Embryonic facial prominence (tissue), 1 donor: ENCODE data around the gene KCNQ1.
A peak's percentile ranks its signal among the peaks of the same experiment; 100 is the strongest.

Experiments
- DNase-seq: peaks from one replicate; pipeline ENCODE4 v3.0.0-alpha.2; 2016; ENCODE audit errors: extremely low spot score

KCNQ1 gene

GRCh38 chr11:2696455-2696854 is 251.6 kb downstream of the KCNQ1 start:
- no peak for DNase-seq

- DNase-seq = no peak
Measured at GRCh38 chr11:2697866-2698265, 253.1 kb downstream of the KCNQ1 start.

- DNase-seq = no peak
Measured at GRCh38 chr11:2698386-2699184, 253.8 kb downstream of the KCNQ1 start.

GRCh38 chr11:2699185-2699530 is 254.3 kb downstream of the KCNQ1 start:
- no peak for DNase-seq

GRCh38 chr11:2699531-2700414 is 255.0 kb downstream of the KCNQ1 start, which contains the start of gene KCNQ1OT1:
Gene KCNQ1OT1 (minus strand): TSS chr11:2699994.
- DNase-seq = peak; percentile 80

- no peak for DNase-seq
Measured at GRCh38 chr11:2700415-2701211, 255.8 kb downstream of the KCNQ1 start.

GRCh38 chr11:2701230-2701629 is 256.4 kb downstream of the KCNQ1 start:
- DNase-seq = no peak

GRCh38 chr11:2701898-2702434 is 257.2 kb downstream of the KCNQ1 start:
- DNase-seq = no peak

GRCh38 chr11:2702771-2703362 is 258.1 kb downstream of the KCNQ1 start:
- no peak for DNase-seq

- DNase-seq = peak; percentile 47
Measured at GRCh38 chr11:2703363-2704141, 258.7 kb downstream of the KCNQ1 start.

- DNase-seq = no peak
Measured at GRCh38 chr11:2704356-2704755, 259.5 kb downstream of the KCNQ1 start.

GRCh38 chr11:2704896-2705606 is 260.2 kb downstream of the KCNQ1 start:
- DNase-seq = no peak

- no peak for DNase-seq
Measured at GRCh38 chr11:2706321-2706720, 261.5 kb downstream of the KCNQ1 start.

GRCh38 chr11:2707736-2708135 is 262.9 kb downstream of the KCNQ1 start:
- DNase-seq = no peak

GRCh38 chr11:2708151-2708581 is 263.4 kb downstream of the KCNQ1 start:
- DNase-seq = no peak

- DNase-seq = peak; percentile 87
Measured at GRCh38 chr11:2708757-2709281, 264.0 kb downstream of the KCNQ1 start.

GRCh38 chr11:2709429-2709828 is 264.6 kb downstream of the KCNQ1 start:
- DNase-seq = peak; percentile 29

- no peak for DNase-seq
Measured at GRCh38 chr11:2711161-2711560, 266.4 kb downstream of the KCNQ1 start.

GRCh38 chr11:2713094-2713493 is 268.3 kb downstream of the KCNQ1 start:
- DNase-seq = no peak
